GM23338 (cell line): ENCODE data around the gene RNU5B-1. TPM values are rescaled to one million over a fixed set of nuclear protein-coding genes. Genes with fewer than 3 reads are reported as not detected.

Experiments used
- ATAC-seq: fragments of 200-7000 bp; cut with Tn5 transposase; 3 replicates; pipeline ENCODE4 v1.9.1; 2020
- DNase-seq: peaks from one replicate; pipeline ENCODE4 v3.0.0-alpha.2; 2015; ENCODE audit warnings: low spot score
- H2AFZ ChIP-seq: fragments of 200-600 bp; sonication (generic); 2 replicates; pipeline ENCODE4 v1.8.0; 2016; ENCODE audit warnings: antibody characterized with exemption, mild to moderate bottlenecking, moderate library complexity
- H3F3A ChIP-seq: fragments of 200-600 bp; sonication (generic); replicated peaks from 2 replicates; pipeline ENCODE4 v1.8.0; 2017; ENCODE audit warnings: antibody characterized with exemption, mixed run types, low read depth
- H3K27ac ChIP-seq: fragments of 200-600 bp; sonication (generic); 2 replicates; pipeline ENCODE4 v1.6.1; 2016; ENCODE audit warnings: low read depth
- H3K27me3 ChIP-seq: fragments of 200-600 bp; sonication (generic); 2 replicates; pipeline ENCODE4 v1.8.0; 2016; ENCODE audit warnings: mild to moderate bottlenecking, mixed run types, moderate library complexity; ENCODE audit not compliant: insufficient read depth
- H3K36me3 ChIP-seq: fragments of 200-600 bp; sonication (generic); 2 replicates; pipeline ENCODE4 v1.8.0; 2016; ENCODE audit warnings: mild to moderate bottlenecking; ENCODE audit not compliant: insufficient read depth
- H3K4me1 ChIP-seq: fragments of 200-600 bp; sonication (generic); 2 replicates; pipeline ENCODE4 v1.8.0; 2016; ENCODE audit warnings: mild to moderate bottlenecking, moderate library complexity; ENCODE audit not compliant: insufficient read depth
- H3K4me2 ChIP-seq: fragments of 200-600 bp; sonication (generic); 2 replicates; pipeline ENCODE4 v1.7.1; 2017; ENCODE audit warnings: mixed run types
- H3K4me3 ChIP-seq: fragments of 200-600 bp; sonication (generic); 2 replicates; pipeline ENCODE4 v1.6.1; 2016; ENCODE audit warnings: mixed run types
- H3K79me2 ChIP-seq: fragments of 200-600 bp; sonication (generic); replicated peaks from 2 replicates; pipeline ENCODE4 v1.8.0; 2017; ENCODE audit warnings: mild to moderate bottlenecking; ENCODE audit not compliant: insufficient read depth
- H3K9me2 ChIP-seq: fragments of 200-600 bp; sonication (generic); 2 replicates; pipeline ENCODE4 v1.8.0; 2017; ENCODE audit not compliant: insufficient read depth
- H4K20me1 ChIP-seq: fragments of 200-600 bp; sonication (generic); replicated peaks from 2 replicates; pipeline ENCODE4 v1.8.0; 2017; ENCODE audit warnings: mild to moderate bottlenecking; ENCODE audit not compliant: insufficient read depth
- H3K27ac Mint-ChIP-seq: 2 replicates; pipeline ENCODE4 v1.8.0; 2020; ENCODE audit warnings: inconsistent platforms, mild to moderate bottlenecking, moderate library complexity, mixed read lengths
- H3K27me3 Mint-ChIP-seq: 3 replicates; pipeline ENCODE4 v1.8.0; 2022; ENCODE audit warnings: low read depth, mild to moderate bottlenecking, moderate library complexity, mixed read lengths, inconsistent platforms; ENCODE audit not compliant: insufficient read depth, poor library complexity
- H3K36me3 Mint-ChIP-seq: 3 replicates; pipeline ENCODE4 v1.8.0; 2021; ENCODE audit warnings: low read depth, mild to moderate bottlenecking, inconsistent platforms, moderate library complexity, mixed read lengths
- H3K4me1 Mint-ChIP-seq: 3 replicates; pipeline ENCODE4 v1.8.0; 2020; ENCODE audit warnings: mild to moderate bottlenecking, inconsistent platforms, mixed read lengths
- H3K4me3 Mint-ChIP-seq: 3 replicates; pipeline ENCODE4 v1.8.0; 2021; ENCODE audit warnings: moderate library complexity, mild to moderate bottlenecking, inconsistent platforms, mixed read lengths
- H3K9me3 Mint-ChIP-seq: 3 replicates; pipeline ENCODE4 v1.8.0; 2020; ENCODE audit warnings: moderate library complexity, mild to moderate bottlenecking, inconsistent platforms, mixed read lengths
- CREB1 ChIP-seq: fragments of 250-450 bp; sonication (Bioruptor Pico); IDR thresholded peaks from 2 replicates; pipeline ENCODE4 v1.5.0; 2020; ENCODE audit warnings: low read depth, mild to moderate bottlenecking, moderate library complexity
- CTCF ChIP-seq, 2 experiments: fragments of 200-600 bp in 1 of 2; sonication (generic) in 1 of 2; conservative IDR thresholded peaks; 2 replicates each; pipeline versions ENCODE4 v1.5.1 to v1.6.1; 2016 to 2017; ENCODE audit warnings: antibody characterized with exemption in 2 of 2, low read depth in 2 of 2, mild to moderate bottlenecking in 2 of 2, moderate library complexity in 1 of 2
- ETS1 ChIP-seq: IDR thresholded peaks from 2 replicates; pipeline ENCODE4 v1.6.1; 2016; ENCODE audit warnings: antibody characterized with exemption
- EZH2 ChIP-seq: fragments of 200-600 bp; sonication (generic); IDR thresholded peaks from one replicate; pipeline ENCODE4 v1.8.0; 2017; ENCODE audit warnings: antibody characterized with exemption, mild to moderate bottlenecking, low read depth; ENCODE audit not compliant: unreplicated experiment
- JUNB ChIP-seq: IDR thresholded peaks from one replicate; pipeline ENCODE4 v1.6.1; 2016; ENCODE audit warnings: antibody characterized with exemption; ENCODE audit not compliant: unreplicated experiment
- POLR2AphosphoS5 ChIP-seq: IDR thresholded peaks from 2 replicates; pipeline ENCODE4 v1.6.1; 2016; ENCODE audit warnings: antibody characterized with exemption, low read depth
- REST ChIP-seq: IDR thresholded peaks from one replicate; pipeline ENCODE4 v1.6.1; 2018; ENCODE audit warnings: antibody characterized with exemption; ENCODE audit not compliant: unreplicated experiment
- ZNF114 ChIP-seq: fragments of 250-450 bp; sonication (Bioruptor Pico); IDR thresholded peaks from 2 replicates; pipeline ENCODE4 v1.5.0; 2020; ENCODE audit warnings: mild to moderate bottlenecking, moderate library complexity
- ZNF331 ChIP-seq: fragments of 250-450 bp; sonication (Bioruptor Pico); IDR thresholded peaks from 2 replicates; pipeline ENCODE4 v1.5.0; 2020; ENCODE audit warnings: low read depth, mild to moderate bottlenecking, moderate library complexity
- polyA plus RNA-seq: library from polyadenylated mRNA; unstranded; fragments of >200 nt; fragmentation: Nextera tagmentation; extraction: Ambion mirVana; gene quantifications from 2 replicates; pipeline ENCODE4 v1.2.1, GENCODE V29; 2016
- total RNA-seq: library from RNA; depleted of rRNA; stranded (reverse); fragments of >200 nt; shearing (Covaris generic); gene quantifications from 2 replicates; pipeline ENCODE4 v1.2.3, GENCODE V29; 2014

Gene RNU5B-1
- total and polyA plus RNA-seq, 2 experiments from 2014 or later: not detected

- peak; percentile 44 for DNase-seq
- H3K27ac Mint-ChIP-seq: 0 out of 2 replicates have a peak overlapping the region, but pooled peaks have one; percentile 30
- H3K4me1 ChIP-seq: peaks cover 49% of the 10 kb centered on the region
Measured at GRCh38 chr15:65339920-65340319, 35.4 kb downstream of the RNU5B-1 start.

More at GRCh38 chr15:65339920-65340319, 35.4 kb downstream of the RNU5B-1 start:
- H3K4me3 ChIP-seq: no peak overlapping the region
- H3K27me3 ChIP-seq: no peaks in the 10 kb centered on the region
- H3K4me3 Mint-ChIP-seq: peak overlapping the region; percentile 19; the same call in 1 of the 3 replicates
- H3K4me2 ChIP-seq: peak overlapping the region; percentile 65; the same call in 1 of the 2 replicates
- H3K9me2 ChIP-seq: no peaks in the 10 kb centered on the region
- peaks cover 4% of the 10 kb centered on the region; the same call in 1 of the 2 replicates for H4K20me1 ChIP-seq
- H3K79me2 ChIP-seq: no peaks in the 10 kb centered on the region
- ATAC-seq: peak; percentile 18
- TF ChIP-seq ZNF114: no peak
- no peak for TF ChIP-seq CREB1 (CRISPR knock-in tag)
- no peak for TF ChIP-seq ZNF331
- no peak for TF ChIP-seq EZH2
- no peak for TF ChIP-seq POLR2AphosphoS5
- no peak for TF ChIP-seq CTCF (conservative IDR thresholded peaks at IDR 0.05; ENCODE audit: low read depth in 2 of 2)
- TF ChIP-seq ETS1: no peak
- no peak for TF ChIP-seq REST
- TF ChIP-seq JUNB: no peak
- peaks cover 4% of the 10 kb centered on the region; the same call in 1 of the 2 replicates for H3F3A ChIP-seq
- H3K4me1 Mint-ChIP-seq: peaks cover 54% of the 10 kb centered on the region
- H3K9me3 Mint-ChIP-seq: no peaks in the 10 kb centered on the region
- no peak overlapping the region for H3K27ac ChIP-seq
- H3K36me3 ChIP-seq: no peaks in the 10 kb centered on the region
- no peak overlapping the region for H2AFZ ChIP-seq
- no peaks in the 10 kb centered on the region for H3K36me3 Mint-ChIP-seq
- peaks cover 16% of the 10 kb centered on the region for H3K27me3 Mint-ChIP-seq
